ENCODE data around the gene B3GNT3.
"Not testable (repeated sequence)": the region's sequence is repeated elsewhere in the genome, so short reads cannot be mapped to it uniquely, and the experiment has no call there.

The B3GNT3 gene

DNA sequence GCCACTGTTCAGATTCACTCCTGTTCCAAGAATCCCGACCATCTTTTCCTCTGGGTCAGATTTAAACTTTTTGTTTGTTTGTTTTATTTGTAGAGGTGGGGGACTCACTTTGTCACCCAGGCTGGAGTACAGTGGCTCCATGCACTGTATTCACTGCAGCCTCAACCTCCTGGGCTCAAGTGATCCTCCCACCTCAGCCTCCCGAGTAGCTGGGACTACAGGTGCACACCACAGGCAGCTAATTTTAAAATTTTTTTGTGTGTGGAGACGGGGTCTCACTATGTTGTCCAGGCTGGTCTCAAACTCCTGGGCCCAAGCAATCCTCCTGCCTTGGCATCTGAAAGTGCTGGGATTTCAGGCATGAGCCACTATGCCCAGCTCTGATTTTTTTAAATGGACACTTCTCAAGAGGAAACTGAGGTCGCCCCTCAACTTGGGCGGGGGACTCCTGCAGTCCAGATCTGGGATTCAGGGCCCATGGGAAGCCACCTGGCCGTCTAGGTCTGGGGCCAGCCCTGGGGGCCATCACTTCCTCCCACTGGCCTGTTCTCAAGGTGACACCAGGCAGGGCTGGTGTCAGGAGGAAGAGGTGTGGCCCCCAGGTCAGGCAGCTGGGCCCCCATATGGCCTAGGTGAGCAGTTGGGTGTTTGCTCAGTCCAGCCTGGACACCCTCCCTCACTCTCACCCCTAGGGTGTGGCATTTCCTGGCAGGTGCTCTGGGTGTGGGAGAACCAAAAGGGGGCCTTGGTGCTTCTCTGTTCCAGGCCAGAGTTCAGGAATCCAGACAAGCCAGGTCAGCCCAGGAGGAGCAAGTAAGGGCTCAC lies 1.3 kb downstream of the B3GNT3 start:
- no peak for DNase-seq (ENCODE audit: extremely low read depth in 1 of 2, low read depth in 1 of 2)

DNA sequence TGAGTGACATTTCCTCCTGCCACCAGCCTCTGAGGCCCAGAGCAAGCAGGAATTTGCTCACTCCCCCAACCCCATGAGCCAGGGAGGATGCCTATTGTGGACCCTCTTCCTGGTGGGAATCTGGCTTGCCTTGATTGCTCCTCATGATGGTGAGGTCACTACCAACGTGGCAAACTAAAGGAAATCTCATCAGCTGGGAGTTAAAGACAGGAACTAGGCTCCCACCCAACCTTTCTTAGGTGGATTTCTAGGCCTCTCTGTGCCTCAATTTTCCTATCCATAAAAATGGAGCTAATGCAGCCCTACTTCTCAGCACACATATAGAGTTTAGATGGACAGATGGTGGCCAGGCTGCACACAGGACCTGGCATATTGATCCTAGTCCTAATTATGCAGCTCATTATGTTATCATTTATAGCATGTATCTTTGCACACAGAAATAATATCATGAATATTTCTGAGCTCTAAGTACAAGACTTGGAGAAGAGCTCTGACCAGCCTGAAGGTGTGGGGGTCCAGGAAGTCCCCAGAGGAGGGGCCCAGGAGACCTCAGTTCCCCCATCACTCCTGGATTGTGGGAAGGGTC lies 2.0 kb downstream of the B3GNT3 start:
- no peak for DNase-seq (ENCODE audit: extremely low read depth in 1 of 2, low read depth in 1 of 2)

DNA sequence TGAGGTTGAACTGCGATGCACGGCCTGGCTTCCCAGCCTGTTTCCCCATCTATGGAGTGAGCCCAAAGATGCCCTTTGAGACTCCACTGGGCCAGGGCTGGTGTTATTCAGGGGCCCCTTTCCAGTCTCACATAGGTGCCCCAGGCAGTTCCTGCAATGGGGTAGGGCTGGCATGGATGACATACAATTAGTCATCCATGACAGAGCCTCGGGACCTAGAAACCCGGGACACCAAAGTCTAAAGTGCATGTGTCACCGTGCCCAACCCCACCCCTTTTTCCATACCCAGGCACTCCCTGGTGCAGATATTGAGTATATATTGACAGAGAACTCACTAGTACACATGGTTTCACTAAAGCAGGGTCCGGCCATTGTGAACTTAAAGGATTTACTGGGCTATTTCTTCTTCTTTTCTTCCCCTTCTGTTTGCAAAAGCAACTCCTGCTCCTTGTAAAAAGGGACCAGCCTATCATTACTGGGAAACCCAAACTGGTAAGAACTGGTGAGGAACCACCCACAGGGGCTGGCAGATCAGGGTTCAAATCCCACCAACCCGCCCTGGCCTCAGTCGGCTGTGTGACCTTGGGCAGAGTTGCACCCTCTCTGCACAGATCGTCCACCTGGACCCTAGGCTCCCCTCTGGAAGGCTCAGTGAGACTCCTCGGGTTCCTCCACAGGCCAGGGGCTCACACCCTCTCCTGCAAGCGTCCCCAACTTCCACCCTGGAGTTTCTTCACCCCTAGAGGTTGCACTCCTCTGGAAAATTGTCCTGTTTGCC lies 2.7 kb downstream of the B3GNT3 start:
- DNase-seq (ENCODE audit: extremely low read depth in 1 of 2, low read depth in 1 of 2): no peak

DNA sequence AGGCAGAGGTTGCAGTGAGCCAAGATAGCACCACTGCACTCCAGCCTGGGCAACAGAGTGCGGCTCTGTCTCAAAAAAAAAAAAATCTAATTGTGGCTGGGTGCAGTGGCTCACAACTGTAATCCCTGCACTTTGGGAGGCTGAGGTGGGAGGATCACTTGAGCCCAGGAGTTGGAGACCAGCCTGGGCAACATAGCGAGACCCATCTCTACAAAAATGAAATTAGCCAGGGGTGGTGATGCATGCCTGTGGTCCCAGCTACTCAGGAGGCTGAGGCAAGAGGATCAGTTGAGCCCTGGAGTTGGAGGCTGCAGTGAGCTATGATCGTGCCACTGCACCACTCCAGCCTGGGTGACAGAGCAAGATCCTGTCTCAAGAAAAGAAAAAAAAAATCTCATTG lies 3.7 kb downstream of the B3GNT3 start:
- DNase-seq (ENCODE audit: extremely low read depth in 1 of 2, low read depth in 1 of 2): not testable (repeated sequence)

GRCh38 chr19:17802137-17802858 lies 7.4 kb downstream of the B3GNT3 start:
- DNase-seq (ENCODE audit: extremely low read depth in 1 of 2, low read depth in 1 of 2): no peak

DNA sequence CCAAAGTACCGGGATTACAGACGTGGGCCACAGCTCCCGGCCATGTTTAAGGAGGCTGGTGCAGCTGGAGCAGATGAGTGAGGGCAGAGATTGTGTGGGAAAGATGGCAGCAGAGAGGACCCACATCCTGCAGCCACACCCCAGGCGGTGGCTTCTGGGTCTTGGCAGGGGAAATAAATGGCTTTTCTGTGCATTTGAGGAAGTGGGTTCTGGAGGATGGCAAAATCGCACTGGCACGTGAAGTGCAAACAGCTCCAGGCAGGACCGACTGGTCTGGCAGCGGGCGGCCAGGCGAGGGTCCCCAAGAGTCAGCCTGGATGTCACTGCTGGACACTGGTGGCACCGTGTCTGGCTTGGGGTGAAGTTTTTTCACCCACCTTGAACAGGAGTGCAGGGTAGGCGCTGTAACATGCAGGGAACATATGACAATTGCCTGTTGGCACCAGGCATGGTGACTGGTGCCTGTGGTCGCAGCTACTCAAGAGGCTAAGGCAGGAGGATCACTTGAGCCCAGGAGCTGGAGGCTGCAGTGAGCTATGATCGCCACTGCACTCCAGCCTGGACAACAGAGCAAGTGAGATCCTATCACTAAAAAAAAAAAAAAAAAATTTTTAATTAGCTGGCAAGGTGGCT lies 8.4 kb downstream of the B3GNT3 start:
- DNase-seq (ENCODE audit: extremely low read depth in 1 of 2, low read depth in 1 of 2): no peak

- no peak for DNase-seq (ENCODE audit: extremely low read depth in 1 of 2, low read depth in 1 of 2)
Measured at GRCh38 chr19:17805427-17805826, 10.5 kb downstream of the B3GNT3 start.

GRCh38 chr19:17806945-17807344 lies 12.0 kb downstream of the B3GNT3 start:
- DNase-seq (ENCODE audit: extremely low read depth in 1 of 2, low read depth in 1 of 2): no peak

DNA sequence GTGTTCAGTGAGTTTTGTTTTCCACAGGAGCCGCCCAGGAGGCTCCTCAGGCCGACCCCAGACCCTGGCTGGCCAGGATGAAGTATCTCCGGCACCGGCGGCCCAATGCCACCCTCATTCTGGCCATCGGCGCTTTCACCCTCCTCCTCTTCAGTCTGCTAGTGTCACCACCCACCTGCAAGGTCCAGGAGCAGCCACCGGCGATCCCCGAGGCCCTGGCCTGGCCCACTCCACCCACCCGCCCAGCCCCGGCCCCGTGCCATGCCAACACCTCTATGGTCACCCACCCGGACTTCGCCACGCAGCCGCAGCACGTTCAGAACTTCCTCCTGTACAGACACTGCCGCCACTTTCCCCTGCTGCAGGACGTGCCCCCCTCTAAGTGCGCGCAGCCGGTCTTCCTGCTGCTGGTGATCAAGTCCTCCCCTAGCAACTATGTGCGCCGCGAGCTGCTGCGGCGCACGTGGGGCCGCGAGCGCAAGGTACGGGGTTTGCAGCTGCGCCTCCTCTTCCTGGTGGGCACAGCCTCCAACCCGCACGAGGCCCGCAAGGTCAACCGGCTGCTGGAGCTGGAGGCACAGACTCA lies 12.9 kb downstream of the B3GNT3 start:
- DNase-seq (ENCODE audit: extremely low read depth in 1 of 2, low read depth in 1 of 2): no peak

DNA sequence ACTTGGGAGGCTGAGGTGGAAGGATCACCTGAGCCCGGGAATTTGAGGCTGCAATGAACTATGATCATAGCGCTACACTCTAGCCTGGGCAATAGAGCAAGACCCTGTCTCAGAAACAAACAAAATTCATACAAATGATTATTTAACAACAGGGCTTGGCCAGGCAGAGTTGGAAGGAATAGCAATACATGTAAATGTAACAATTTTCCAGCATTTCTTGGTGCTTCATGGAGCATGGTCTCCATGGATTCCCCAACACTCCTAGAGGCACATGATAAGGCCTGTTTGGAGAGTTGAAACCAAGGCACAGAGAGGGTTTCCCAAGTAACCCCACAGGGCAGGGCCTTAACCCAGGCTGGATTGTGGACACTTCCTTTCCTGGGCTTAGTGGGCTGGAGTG lies 16.2 kb downstream of the B3GNT3 start:
- DNase-seq (ENCODE audit: extremely low read depth in 1 of 2, low read depth in 1 of 2): no peak

- DNase-seq (ENCODE audit: extremely low read depth in 1 of 2, low read depth in 1 of 2): no peak
Measured at GRCh38 chr19:17811681-17812080, 16.7 kb downstream of the B3GNT3 start.

GRCh38 chr19:17812099-17812498 lies 17.2 kb downstream of the B3GNT3 start:
- DNase-seq (ENCODE audit: extremely low read depth in 1 of 2, low read depth in 1 of 2): no peak

GRCh38 chr19:17817668-17818363 lies 22.9 kb downstream of the B3GNT3 start:
- no peak for DNase-seq (ENCODE audit: extremely low read depth in 1 of 2, low read depth in 1 of 2)

- DNase-seq (ENCODE audit: extremely low read depth in 1 of 2, low read depth in 1 of 2): no peak
Measured at GRCh38 chr19:17821190-17821589, 26.3 kb downstream of the B3GNT3 start, which contains the start of gene INSL3. TSS of gene INSL3 (minus strand) at chr19:17821519. CDS start at chr19:17821506, 13 bp downstream.

DNA sequence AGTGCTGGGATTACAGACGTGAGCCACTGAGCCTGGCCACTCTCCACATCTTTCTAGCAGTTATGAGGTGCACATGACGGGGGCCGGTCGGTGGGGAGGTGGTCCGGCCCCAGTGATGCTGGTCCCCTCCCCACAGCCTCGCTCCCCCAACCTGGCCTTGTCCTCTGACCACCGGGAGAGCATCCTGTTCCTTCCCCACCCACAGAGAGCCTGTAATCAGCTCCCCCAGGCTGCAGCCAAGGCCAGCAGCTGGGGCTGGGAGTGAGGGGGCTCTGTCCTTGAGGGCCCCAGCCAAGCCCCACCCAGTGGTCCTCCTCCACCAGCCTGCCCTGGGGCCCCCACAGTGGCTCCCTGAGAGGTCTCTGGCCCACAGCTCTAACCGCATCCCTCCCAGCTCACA lies 29.4 kb downstream of the B3GNT3 start:
- no peak for DNase-seq (ENCODE audit: extremely low read depth in 1 of 2, low read depth in 1 of 2)

DNA sequence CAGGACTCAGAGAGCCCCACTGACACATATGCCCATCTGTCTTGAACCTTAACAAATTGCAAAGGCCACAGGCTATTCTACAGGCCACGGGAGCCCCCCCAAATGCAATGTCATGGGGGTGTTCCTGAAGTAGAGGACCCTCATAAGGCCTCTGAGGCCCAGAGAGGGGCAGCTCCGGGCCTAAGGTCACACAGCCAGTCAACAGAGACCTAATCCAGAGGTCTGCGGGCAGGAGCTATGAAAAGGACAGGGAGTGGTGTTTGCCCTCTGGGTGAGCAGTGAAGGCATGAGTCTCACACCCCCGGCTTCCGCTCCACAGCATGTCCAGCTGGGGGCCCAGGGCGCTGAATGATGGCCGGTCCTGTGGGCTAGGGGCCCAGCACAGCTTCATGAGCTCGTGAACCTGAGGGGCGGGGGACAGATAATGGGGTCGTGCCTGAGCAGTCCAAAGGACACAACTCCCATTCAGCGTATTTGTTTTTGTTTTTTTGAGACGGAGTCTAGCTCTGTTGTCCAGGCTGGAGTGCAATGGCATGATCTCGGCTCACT lies 31.6 kb downstream of the B3GNT3 start:
- no peak for DNase-seq (ENCODE audit: extremely low read depth in 1 of 2, low read depth in 1 of 2)

DNA sequence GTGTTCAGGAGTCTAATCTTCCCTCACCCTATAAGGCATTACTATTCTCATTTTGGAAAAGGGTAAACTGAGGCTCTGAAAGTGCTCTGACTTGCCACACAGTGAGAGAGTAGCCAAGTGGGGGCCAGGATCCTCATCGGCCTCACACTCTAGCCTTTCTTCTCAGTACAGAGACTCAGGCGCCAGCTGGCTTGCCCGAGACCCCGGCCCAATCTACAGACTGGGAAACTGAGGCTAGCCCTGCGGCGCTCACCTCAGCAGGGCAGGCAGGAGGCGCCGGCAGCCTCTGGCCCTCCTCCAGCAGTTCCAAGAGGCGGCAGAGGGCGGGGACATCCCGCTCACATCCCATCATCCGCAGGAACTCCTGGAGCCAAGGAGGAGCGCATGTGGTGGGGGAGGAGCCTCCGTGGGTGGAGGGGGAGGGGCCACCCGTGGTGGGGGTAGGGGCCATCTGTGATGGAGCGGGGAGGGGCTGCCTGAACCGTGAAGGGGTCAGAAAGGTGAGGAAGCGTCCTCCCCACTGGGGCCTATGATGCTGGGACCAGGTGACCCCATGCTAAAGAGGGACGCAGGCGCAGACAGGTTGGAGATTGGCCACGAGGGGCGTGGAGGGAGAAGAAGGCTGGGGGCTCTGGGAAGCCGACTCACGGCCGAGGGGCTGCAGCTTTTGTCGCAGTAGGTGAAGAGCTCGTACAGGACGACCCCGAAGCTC lies 35.1 kb downstream of the B3GNT3 start:
- no peak for DNase-seq (ENCODE audit: extremely low read depth in 1 of 2, low read depth in 1 of 2)

DNA sequence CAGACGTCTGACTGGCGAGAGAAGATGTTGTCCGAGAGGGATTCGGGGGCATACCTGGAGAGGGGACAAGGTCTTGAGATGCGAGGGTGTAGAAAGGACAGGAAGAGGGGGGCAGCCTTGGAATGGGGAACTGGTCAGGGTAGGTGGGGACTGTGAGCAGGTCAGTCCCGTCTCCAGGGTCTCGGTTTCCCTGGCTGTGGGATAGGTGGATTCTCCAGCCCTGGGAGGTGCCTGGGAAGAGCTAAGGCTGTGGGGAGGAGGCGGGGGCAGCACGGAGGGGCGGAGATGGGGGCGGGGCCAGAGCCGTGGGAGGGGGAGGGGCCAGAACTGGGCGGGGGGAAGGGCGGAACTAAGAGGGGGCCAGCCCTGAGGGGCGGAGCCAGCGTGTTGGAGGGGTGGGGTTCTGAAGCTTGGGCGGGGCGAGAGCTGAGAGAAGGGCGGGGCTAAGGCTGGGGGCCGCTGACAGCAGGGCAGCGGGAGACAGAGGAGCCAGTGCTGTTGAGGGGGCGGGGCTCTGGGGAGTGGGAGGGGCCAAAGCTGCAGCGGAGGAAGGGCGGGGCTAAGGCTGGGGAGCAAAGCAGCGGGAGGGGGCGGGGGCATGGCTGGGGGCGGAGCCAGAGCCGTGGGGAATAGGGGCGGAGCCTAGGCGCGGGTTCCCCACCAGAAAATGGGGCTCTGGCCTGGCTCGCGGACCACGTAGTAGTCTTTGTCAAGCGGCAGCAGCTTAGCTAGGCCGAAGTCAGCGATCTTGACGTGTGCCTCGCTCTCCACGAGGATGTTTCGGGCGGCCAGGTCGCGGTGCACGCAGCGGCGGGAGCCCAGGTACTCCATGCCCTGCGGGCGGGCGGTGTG lies 35.9 kb downstream of the B3GNT3 start:
- peak in 1 of 2 donors; percentile 17 for DNase-seq (ENCODE audit: extremely low read depth in 1 of 2, low read depth in 1 of 2)
